HG03039 (cell line): ENCODE measurements around the gene E2F1.
"Not testable (repeated sequence)": the region's sequence is repeated elsewhere in the genome, so short reads cannot be mapped to it uniquely, and the experiment has no call there.

Experiments used
- ATAC-seq: cut with Tn5 transposase; IDR thresholded peaks from one replicate; pipeline ENCODE4 v1.9.1; 2021; ENCODE audit warnings: mild to moderate bottlenecking, moderate library complexity; ENCODE audit not compliant: unreplicated experiment

The E2F1 gene

DNA sequence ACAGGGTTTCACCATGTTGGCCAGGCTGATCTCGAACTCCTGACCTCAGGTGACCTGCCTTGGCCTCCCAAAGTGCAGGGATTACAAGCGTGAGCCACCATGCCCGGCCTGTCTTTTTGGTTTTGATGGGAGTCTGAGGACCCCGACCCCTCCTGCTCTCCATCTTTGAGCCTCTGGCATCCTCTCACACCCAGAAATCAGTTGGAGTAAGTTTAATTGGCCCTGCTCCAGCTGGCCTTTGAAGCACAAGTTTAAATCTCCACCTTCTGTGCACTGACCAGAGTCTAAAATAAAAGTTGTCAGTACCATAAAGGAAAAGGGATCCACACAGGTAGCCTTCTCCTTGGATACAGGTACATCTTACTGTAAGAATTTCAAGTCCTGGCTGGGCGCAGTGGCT lies 40.0 kb downstream of the E2F1 start:
- ATAC-seq: no peak

GRCh38 chr20:33645396-33645795 lies 40.8 kb downstream of the E2F1 start:
- ATAC-seq: no peak

- no peak for ATAC-seq
Observed at GRCh38 chr20:33645072-33645358, 41.2 kb downstream of the E2F1 start.

- ATAC-seq: no peak
Observed at GRCh38 chr20:33644313-33645071, 41.7 kb downstream of the E2F1 start.

DNA sequence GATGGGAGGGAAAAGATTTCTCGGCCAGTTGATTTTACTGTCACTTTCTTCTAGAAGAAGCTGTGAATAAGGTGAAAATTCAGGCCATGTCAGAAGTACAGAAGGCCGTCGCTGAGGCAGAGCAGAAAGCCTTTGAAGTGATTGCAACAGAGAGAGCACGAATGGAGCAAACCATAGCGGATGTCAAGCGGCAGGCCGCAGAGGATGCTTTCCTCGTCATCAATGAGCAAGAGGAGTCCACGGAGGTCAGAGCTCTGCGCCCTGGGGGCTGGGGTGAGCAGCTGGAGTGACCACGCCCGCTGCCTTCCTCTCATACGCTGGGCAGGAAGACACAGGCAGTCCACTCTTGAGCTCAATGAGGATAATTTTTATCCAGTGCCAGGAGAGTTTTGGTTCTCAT lies 45.9 kb downstream of the E2F1 start:
- no peak for ATAC-seq

DNA sequence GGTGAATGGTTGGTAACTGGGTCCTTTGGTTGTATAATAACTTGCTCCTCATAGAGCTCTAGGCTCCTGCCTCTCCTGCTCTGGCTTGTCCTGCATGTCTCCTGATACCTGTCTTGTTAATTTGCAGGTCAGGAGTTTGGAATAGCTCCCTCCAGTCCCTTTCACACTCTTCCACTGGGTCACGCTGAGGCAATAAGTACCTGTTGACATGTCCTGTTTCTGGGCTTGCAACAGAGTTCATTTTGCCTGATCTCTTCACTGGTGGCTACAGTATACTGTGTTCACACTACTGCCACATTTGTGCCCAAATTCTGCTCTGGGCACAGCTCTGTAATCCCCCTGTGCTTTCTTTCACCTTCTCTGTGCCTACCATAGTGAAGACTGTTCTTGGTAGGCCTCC lies 49.4 kb downstream of the E2F1 start:
- no peak for ATAC-seq

- ATAC-seq: no peak
Observed at GRCh38 chr20:33635341-33635740, 50.8 kb downstream of the E2F1 start.

DNA sequence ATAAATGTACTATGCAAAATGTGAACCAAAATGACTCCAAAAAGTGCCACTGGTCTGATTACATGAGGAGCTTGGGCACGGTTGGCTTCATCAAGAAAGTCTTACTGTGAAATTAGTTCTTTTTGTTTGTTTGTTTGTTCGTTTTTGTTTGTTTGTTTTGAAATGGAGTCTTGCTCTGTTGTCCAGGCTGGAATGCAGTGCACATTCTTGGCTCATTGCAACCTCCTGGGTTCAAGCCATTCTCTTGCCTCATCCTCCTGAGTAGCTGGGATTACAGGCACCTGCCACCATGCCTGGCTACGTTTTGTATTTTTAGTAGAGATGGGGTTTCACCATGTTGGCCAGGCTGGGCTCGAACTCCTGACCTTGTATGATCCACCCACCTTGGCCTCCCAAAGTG lies 54.3 kb downstream of the E2F1 start:
- ATAC-seq: not testable (repeated sequence)

GRCh38 chr20:33630507-33630906 lies 55.7 kb downstream of the E2F1 start:
- ATAC-seq: no peak

DNA sequence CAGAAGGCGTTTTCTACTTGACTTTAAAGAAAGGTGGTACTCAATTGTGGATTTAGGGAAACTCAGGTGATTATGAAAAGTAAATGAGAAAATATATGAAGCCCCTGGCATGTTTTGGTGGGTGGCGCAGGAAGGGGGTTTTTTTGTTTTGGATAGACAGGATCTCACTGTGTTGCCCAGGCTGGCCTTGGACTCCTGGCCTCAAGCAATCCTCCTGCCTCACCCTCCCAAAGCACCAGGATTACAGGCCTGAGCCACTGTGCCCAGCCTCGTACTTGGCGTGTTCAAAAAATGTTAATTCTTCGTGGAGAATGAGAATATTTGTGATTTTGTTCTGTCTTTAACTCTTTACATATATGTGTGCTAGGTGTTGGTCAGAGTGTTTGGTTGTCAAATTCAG lies 56.2 kb downstream of the E2F1 start:
- ATAC-seq: no peak

DNA sequence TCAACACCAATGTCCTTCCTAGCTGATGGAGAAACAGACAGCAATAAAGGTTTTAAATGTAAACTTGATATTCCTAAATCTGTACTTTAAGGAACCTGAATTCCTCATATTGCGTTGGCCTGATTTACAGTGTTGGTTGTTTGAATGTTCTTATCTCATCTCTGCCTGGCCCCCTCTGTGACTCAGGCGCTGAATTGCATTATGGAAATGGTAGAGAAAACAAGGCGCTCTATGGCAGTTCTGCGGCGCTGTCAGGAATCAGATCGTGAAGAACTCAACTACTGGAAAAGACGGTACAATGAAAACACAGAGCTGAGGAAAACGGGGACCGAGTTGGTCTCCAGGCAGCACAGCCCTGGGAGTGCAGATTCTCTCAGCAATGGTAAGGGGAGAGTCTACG lies 56.7 kb downstream of the E2F1 start:
- no peak for ATAC-seq

DNA sequence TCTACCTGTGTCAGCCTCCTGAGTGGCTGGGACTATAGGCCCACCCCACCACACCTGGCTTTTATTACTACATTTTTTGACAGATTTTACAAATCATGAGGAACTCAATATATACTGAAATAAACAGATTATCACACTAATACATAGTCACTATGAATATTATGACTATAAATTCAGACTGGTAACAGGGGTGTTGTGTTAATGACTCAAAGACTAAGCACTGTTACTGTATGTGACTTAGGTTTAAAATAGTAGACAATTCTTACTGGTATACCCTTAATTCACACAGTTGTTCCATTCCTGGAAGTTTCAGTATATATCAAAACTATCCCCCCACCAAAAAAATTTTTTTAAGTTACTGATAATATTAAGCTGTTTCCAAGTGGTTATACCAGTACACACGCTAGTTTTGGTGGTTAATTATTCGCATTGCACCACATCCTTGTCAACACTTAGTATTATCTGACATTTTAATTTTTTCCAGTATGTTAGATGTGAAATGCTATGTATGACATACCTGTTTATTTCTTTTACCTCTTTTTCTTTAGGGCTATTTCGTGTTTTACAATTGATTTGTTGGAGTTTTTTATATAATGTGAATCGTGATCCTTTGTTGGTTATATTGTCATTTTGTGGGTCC lies 58.5 kb downstream of the E2F1 start:
- ATAC-seq: no peak

DNA sequence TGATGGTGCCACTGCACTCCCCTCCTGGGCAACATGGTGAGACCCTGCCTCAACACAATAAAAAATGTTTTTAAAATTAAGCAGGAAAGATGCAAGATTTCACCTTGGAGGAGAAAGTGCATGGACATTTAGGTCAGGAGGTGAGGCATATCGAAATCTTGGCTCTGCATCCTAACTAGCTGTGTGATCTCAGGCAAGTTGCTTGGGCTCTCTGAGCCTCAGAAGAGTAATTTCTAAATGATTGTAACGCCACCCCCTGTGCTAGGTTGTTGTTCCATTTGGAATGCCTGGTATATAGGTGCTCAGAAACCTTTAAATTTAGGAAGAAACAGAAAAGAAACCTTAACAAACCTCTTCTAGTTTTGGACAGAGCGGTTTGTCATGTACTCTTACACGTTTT lies 60.0 kb downstream of the E2F1 start:
- no peak for ATAC-seq
